ENCODE measurements around the gene UBE2G1.

DNA sequence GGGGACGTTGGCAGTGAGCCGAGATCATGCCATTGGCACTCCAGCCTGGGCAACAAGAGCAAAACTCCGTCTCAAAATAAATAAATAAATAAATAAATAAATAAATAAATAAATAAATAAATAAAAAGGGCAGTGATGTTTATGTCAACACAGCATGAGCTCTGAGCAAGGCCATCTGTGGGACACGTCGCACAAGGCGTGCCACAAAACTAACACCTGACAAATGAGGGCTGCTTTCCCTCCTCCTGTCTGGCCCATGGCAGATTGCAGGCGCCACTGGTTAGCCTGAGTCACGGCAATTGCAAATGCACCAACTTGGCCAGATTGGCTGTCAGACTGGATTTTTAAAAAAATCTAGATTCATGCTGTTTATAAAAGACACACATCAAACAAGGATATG lies 41.4 kb upstream of the UBE2G1 start:
- TF ChIP-seq, protein P1, sequence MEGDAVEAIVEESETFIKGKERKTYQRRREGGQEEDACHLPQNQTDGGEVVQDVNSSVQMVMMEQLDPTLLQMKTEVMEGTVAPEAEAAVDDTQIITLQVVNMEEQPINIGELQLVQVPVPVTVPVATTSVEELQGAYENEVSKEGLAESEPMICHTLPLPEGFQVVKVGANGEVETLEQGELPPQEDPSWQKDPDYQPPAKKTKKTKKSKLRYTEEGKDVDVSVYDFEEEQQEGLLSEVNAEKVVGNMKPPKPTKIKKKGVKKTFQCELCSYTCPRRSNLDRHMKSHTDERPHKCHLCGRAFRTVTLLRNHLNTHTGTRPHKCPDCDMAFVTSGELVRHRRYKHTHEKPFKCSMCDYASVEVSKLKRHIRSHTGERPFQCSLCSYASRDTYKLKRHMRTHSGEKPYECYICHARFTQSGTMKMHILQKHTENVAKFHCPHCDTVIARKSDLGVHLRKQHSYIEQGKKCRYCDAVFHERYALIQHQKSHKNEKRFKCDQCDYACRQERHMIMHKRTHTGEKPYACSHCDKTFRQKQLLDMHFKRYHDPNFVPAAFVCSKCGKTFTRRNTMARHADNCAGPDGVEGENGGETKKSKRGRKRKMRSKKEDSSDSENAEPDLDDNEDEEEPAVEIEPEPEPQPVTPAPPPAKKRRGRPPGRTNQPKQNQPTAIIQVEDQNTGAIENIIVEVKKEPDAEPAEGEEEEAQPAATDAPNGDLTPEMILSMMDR (IDR thresholded peaks at IDR 0.05; ENCODE audit: low read depth, low read length, missing input control) = no peak
- TF ChIP-seq TAF1 (conservative IDR thresholded peaks at IDR 0.05) = no peak
- TF ChIP-seq FOXA1 (IDR thresholded peaks at IDR 0.05) = no peak
- TF ChIP-seq, protein P2, sequence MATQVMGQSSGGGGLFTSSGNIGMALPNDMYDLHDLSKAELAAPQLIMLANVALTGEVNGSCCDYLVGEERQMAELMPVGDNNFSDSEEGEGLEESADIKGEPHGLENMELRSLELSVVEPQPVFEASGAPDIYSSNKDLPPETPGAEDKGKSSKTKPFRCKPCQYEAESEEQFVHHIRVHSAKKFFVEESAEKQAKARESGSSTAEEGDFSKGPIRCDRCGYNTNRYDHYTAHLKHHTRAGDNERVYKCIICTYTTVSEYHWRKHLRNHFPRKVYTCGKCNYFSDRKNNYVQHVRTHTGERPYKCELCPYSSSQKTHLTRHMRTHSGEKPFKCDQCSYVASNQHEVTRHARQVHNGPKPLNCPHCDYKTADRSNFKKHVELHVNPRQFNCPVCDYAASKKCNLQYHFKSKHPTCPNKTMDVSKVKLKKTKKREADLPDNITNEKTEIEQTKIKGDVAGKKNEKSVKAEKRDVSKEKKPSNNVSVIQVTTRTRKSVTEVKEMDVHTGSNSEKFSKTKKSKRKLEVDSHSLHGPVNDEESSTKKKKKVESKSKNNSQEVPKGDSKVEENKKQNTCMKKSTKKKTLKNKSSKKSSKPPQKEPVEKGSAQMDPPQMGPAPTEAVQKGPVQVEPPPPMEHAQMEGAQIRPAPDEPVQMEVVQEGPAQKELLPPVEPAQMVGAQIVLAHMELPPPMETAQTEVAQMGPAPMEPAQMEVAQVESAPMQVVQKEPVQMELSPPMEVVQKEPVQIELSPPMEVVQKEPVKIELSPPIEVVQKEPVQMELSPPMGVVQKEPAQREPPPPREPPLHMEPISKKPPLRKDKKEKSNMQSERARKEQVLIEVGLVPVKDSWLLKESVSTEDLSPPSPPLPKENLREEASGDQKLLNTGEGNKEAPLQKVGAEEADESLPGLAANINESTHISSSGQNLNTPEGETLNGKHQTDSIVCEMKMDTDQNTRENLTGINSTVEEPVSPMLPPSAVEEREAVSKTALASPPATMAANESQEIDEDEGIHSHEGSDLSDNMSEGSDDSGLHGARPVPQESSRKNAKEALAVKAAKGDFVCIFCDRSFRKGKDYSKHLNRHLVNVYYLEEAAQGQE (IDR thresholded peaks at IDR 0.05) = no peak
- no peak for TF ChIP-seq RXRA (IDR thresholded peaks at IDR 0.05)

Data from liver (tissue), 3 donors.